GM21423 (cell line): ENCODE measurements around the gene HDLBP.
"Not testable (repeated sequence)": the region's sequence is repeated elsewhere in the genome, so short reads cannot be mapped to it uniquely, and the experiment has no call there.

Experiments used
- ATAC-seq: cut with Tn5 transposase; IDR thresholded peaks from one replicate; pipeline ENCODE4 v1.9.1; 2021; ENCODE audit warnings: mild to moderate bottlenecking, moderate library complexity; ENCODE audit not compliant: unreplicated experiment

Gene HDLBP

GRCh38 chr2:241308832-241309500, 6.5 kb downstream of the HDLBP start:
- ATAC-seq = no peak

GRCh38 chr2:241308267-241308666, 7.2 kb downstream of the HDLBP start:
- ATAC-seq = no peak

- no peak for ATAC-seq
Observed at GRCh38 chr2:241307055-241307454, 8.4 kb downstream of the HDLBP start.

- ATAC-seq = no peak
Observed at GRCh38 chr2:241304039-241304670, 11.3 kb downstream of the HDLBP start.

GRCh38 chr2:241302759-241303651, 12.5 kb downstream of the HDLBP start:
- ATAC-seq = no peak

- ATAC-seq = no peak
Observed at GRCh38 chr2:241302083-241302482, 13.4 kb downstream of the HDLBP start.

GRCh38 chr2:241300000-241300399, 15.5 kb downstream of the HDLBP start:
- no peak for ATAC-seq

- ATAC-seq = no peak
Observed at GRCh38 chr2:241298673-241299072, 16.8 kb downstream of the HDLBP start.

- no peak for ATAC-seq
Observed at GRCh38 chr2:241296767-241297166, 18.7 kb downstream of the HDLBP start.

GRCh38 chr2:241295326-241296095, 20.0 kb downstream of the HDLBP start:
- ATAC-seq = no peak

- not testable (repeated sequence) for ATAC-seq
Observed at GRCh38 chr2:241293378-241293797, 22.1 kb downstream of the HDLBP start.

- ATAC-seq = no peak
Observed at GRCh38 chr2:241291977-241292376, 23.5 kb downstream of the HDLBP start.

GRCh38 chr2:241291153-241291552, 24.3 kb downstream of the HDLBP start:
- ATAC-seq = no peak

GRCh38 chr2:241289597-241289996, 25.9 kb downstream of the HDLBP start:
- no peak for ATAC-seq

GRCh38 chr2:241289053-241289452, 26.4 kb downstream of the HDLBP start:
- no peak for ATAC-seq

- ATAC-seq = no peak
Observed at GRCh38 chr2:241288324-241288888, 27.1 kb downstream of the HDLBP start.

GRCh38 chr2:241286348-241287090, 29.0 kb downstream of the HDLBP start:
- ATAC-seq = no peak

GRCh38 chr2:241285596-241285995, 29.9 kb downstream of the HDLBP start:
- ATAC-seq = no peak

GRCh38 chr2:241282555-241282954, 32.9 kb downstream of the HDLBP start:
- ATAC-seq = no peak

- no peak for ATAC-seq
Observed at GRCh38 chr2:241280291-241280690, 35.2 kb downstream of the HDLBP start.
